ENCODE measurements around the gene TKFC. TPM values are rescaled to one million over a fixed set of nuclear protein-coding genes. Genes with fewer than 3 reads are reported as not detected.

TKFC gene
- total RNA-seq, 1 donor from 2014 or later: 23.1 TPM

Other genes with a start within 250 kb of the TKFC start
- not detected in 2 replicates for gene CD5, start 230.7 kb upstream of the TKFC start, total RNA-seq
- gene VPS37C, start 171.8 kb upstream of the TKFC start, total RNA-seq: 19.5 and 27.8 TPM in 2 replicates
- gene PGA3, start 129.7 kb upstream of the TKFC start, total RNA-seq: not detected in 2 replicates
- not detected in 2 replicates for gene PGA4, start 110.9 kb upstream of the TKFC start, total RNA-seq
- not detected in 2 replicates for gene PGA5, start 92.1 kb upstream of the TKFC start, total RNA-seq
- gene VWCE, start 37.9 kb upstream of the TKFC start, total RNA-seq: 9.0 and 18.6 TPM in 2 replicates
- 173 and 184 TPM in 2 replicates for gene DDB1, start 123 bp upstream of the TKFC start, total RNA-seq
- 46.1 and 64.1 TPM in 2 replicates for gene CYB561A3, start 28.7 kb downstream of the TKFC start, total RNA-seq
- gene TMEM138, start 29.1 kb downstream of the TKFC start, total RNA-seq: 19.6 and 22.9 TPM in 2 replicates
- gene TMEM216, start 59.4 kb downstream of the TKFC start, total RNA-seq: 5.2 and 9.5 TPM in 2 replicates
- gene CPSF7, start 96.7 kb downstream of the TKFC start, total RNA-seq: 30.0 and 38.7 TPM in 2 replicates
- 30.2 and 50.1 TPM in 2 replicates for gene SDHAF2, start 96.9 kb downstream of the TKFC start, total RNA-seq
- gene LRRC10B, start 175.5 kb downstream of the TKFC start, total RNA-seq: 0.18 TPM in 1 of 2 replicates, not detected in the other
- gene SYT7, start 247.8 kb downstream of the TKFC start, total RNA-seq: 0.53 and 1.3 TPM in 2 replicates

Measured in glomerular endothelial cell (primary cell).